Left cardiac atrium (tissue), 4 donors: ENCODE measurements around the gene TP53BP2. TPM values are rescaled to one million over a fixed set of nuclear protein-coding genes. Genes with fewer than 3 reads are reported as not detected.
"Not testable (repeated sequence)": the region's sequence is repeated elsewhere in the genome, so short reads cannot be mapped to it uniquely, and the experiment has no call there.

ENCODE experiments used
- ATAC-seq, 2 donors: fragments of 200-7000 bp; cut with Tn5 transposase; one replicate each; pipeline ENCODE4 v1.9.1; 2020; ENCODE audit warnings: mild to moderate bottlenecking in 2 of 2, moderate library complexity in 2 of 2
- DNase-seq: peaks from one replicate; pipeline ENCODE4 v3.0.0-alpha.2; 2020
- intact Hi-C, 2 donors: fragments of 100-400 bp; cut with DNase I; formaldehyde crosslinking; loops; one replicate each; pipeline versions ENCODE4 v1.14.1 to v1.15.1; 2022 to 2023
- total RNA-seq, 2 donors: library from RNA; stranded (reverse); fragmentation: NEBNext Ultra II Directional; extraction: Animal tissue kit (Norgen Biotek cat#: 25700); gene quantifications; one replicate each; pipeline ENCODE4 v1.2.1, GENCODE V29; 2021
- donor health status: DM: no; HTN: yes; CAD: no.
- donor health status: DM: no; HTN: yes; CAD: no; lungs with severe emphysema.
- donor health status: DM: yes; HTN: yes; CAD: no.
- donor health status: Dilated cardiomyopathy.

The TP53BP2 gene
- total RNA-seq, 2 donors from 2014 or later = 24.0 to 26.9 TPM

GRCh38 chr1:223738465-223739365 lies 107.0 kb downstream of the TP53BP2 start:
- intact Hi-C loops = no loop called here
- ATAC-seq = peak in 1 of 2 donors; percentile 32

GRCh38 chr1:223737342-223737741 lies 108.4 kb downstream of the TP53BP2 start:
- no peak for ATAC-seq
- DNase-seq = no peak
- intact Hi-C loops = no loop called here

More at GRCh38 chr1:223738465-223739365, 107.0 kb downstream of the TP53BP2 start:
- no peak for DNase-seq

GRCh38 chr1:223736638-223737037 lies 109.1 kb downstream of the TP53BP2 start:
- ATAC-seq, intact Hi-C loops, DNase-seq: not testable (repeated sequence)

GRCh38 chr1:223733898-223734852 lies 111.6 kb downstream of the TP53BP2 start:
- intact Hi-C loops = no loop called here
- DNase-seq = no peak
- peak in 1 of 2 donors; percentile 43 for ATAC-seq

- intact Hi-C loops = no loop called here
- ATAC-seq = peak in 1 of 2 donors; percentile 56
- no peak for DNase-seq
Measured at GRCh38 chr1:223732993-223733798, 112.6 kb downstream of the TP53BP2 start.

- DNase-seq = peak; percentile 86
- ATAC-seq = peak; percentile 40 to 55
- intact Hi-C loops = no loop called here
Measured at GRCh38 chr1:223731133-223731770, 114.5 kb downstream of the TP53BP2 start.

- DNase-seq = no peak
- no peak for ATAC-seq
- intact Hi-C loops = no loop called here
Measured at GRCh38 chr1:223730479-223731132, 115.1 kb downstream of the TP53BP2 start.

- DNase-seq (no peak), ATAC-seq (no peak)
- intact Hi-C loops = no loop called here
Measured at GRCh38 chr1:223729906-223730305, 115.8 kb downstream of the TP53BP2 start.

Other genes with a start within 250 kb of the TP53BP2 start
- under 1 TPM in 1 of 2 donors, not detected in 1; 0.21 TPM for gene CAPN8, start 180.2 kb downstream of the TP53BP2 start, total RNA-seq
- gene CAPN2, start 133.4 kb downstream of the TP53BP2 start, total RNA-seq = 100 to 1,000 TPM in 1 of 2 donors, 10 to 100 TPM in 1; 89.1 to 107 TPM